HCT116 (cell line): Measurements from ENCODE around the gene ACOT8. TPM values are rescaled to one million over a fixed set of nuclear protein-coding genes. Genes with fewer than 3 reads are reported as not detected.

Experiments
- ATAC-seq: fragments of 200-7000 bp; cut with Tn5 transposase; 2 replicates; pipeline ENCODE4 v1.9.1; 2020; ENCODE audit warnings: mild to moderate bottlenecking, moderate library complexity
- BruUV-seq: library from RNA; stranded (reverse); fragments of 400-500 nt; replicated peaks from 2 replicates; lab custom pipeline; 2021; lab: Mats Ljungman, UMichigan
- CTCF ChIA-PET: fragments of 300-600 bp; sonication (Branson Sonifier 250); formaldehyde crosslinking; loops from one replicate; lab custom pipeline; 2021; ENCODE audit warnings: antibody characterized with exemption; lab: Charles Lee
- POLR2A ChIA-PET: fragments of 300-600, 350-600 bp; sonication (Branson Sonifier 250); formaldehyde crosslinking; loops from one replicate; lab custom pipeline; 2021; ENCODE audit warnings: antibody characterized with exemption; lab: Charles Lee
- RAD21 ChIA-PET, 2 experiments: fragments of 300-600 bp; sonication (Branson Sonifier 250); formaldehyde crosslinking; loops; one replicate each; lab custom pipeline; 2023; ENCODE audit warnings: low total read pairs in 2 of 2; ENCODE audit not compliant: uncharacterized antibody in 2 of 2, unreplicated experiment in 2 of 2, low non-redundant PET in 1 of 2; lab: Charles Lee
- DNase-seq: peaks from one replicate; pipeline ENCODE4 v3.0.0-alpha.2; 2010; ENCODE audit warnings: low read depth, low spot score
- H2AFZ ChIP-seq: fragments of 200-600 bp; shearing (Covaris generic), sonication (generic); 2 replicates; pipeline ENCODE4 v1.6.1; 2017; ENCODE audit warnings: low read depth, mixed run types, mixed read lengths, antibody characterized with exemption, low read length; ENCODE audit not compliant: poor library complexity, severe bottlenecking
- H3K27ac ChIP-seq: 2 replicates; pipeline ENCODE4 v1.5.1; 2012; ENCODE audit warnings: low read depth, low read length
- H3K27me3 ChIP-seq: fragments of 200-600 bp; sonication (generic); 2 replicates; pipeline ENCODE4 v1.6.1; 2016; ENCODE audit warnings: mixed run types, low read length, mixed read lengths; ENCODE audit not compliant: insufficient read depth
- H3K36me3 ChIP-seq, 2 experiments: fragments of 200-500 bp in 1 of 2; fragments of 200-600 bp in 1 of 2; sonication (Bioruptor generic) in 1 of 2; sonication (generic) in 1 of 2; 2 replicates each; pipeline versions ENCODE4 v1.5.1 to v1.6.1; 2014 to 2016; ENCODE audit warnings: low read length in 2 of 2, inconsistent platforms in 1 of 2, mixed read lengths in 1 of 2, mixed run types in 1 of 2; ENCODE audit not compliant: insufficient read depth in 2 of 2, control insufficient read depth in 1 of 2
- H3K4me1 ChIP-seq, 2 experiments: fragments of 200-600 bp in 1 of 2; sonication (generic) in 1 of 2; 2 replicates each; pipeline versions ENCODE4 v1.5.1 to v1.6.1; 2012 to 2017; ENCODE audit warnings: low read length in 2 of 2, inconsistent platforms in 1 of 2, mild to moderate bottlenecking in 1 of 2, mixed read lengths in 1 of 2, mixed run types in 1 of 2, moderate library complexity in 1 of 2; ENCODE audit not compliant: insufficient read depth in 2 of 2, control insufficient read depth in 1 of 2
- H3K4me2 ChIP-seq: fragments of 200-600 bp; sonication (generic); 2 replicates; pipeline ENCODE4 v1.6.1; 2017; ENCODE audit warnings: mixed run types, low read length, mixed read lengths
- H3K4me3 ChIP-seq, 2 experiments: fragments of 200-600 bp in 1 of 2; sonication (generic) in 1 of 2; replicated peaks in 1 of 2; 2 replicates each; pipeline ENCODE4 v1.5.1; 2011 to 2016; ENCODE audit warnings: low read length in 2 of 2, control low read depth in 1 of 2, low read depth in 1 of 2, mild to moderate bottlenecking in 1 of 2, mixed read lengths in 1 of 2, mixed run types in 1 of 2
- H3K79me2 ChIP-seq: fragments of 200-600 bp; sonication (generic); 2 replicates; pipeline ENCODE4 v1.6.1; 2017; ENCODE audit warnings: mild to moderate bottlenecking, mixed run types, low read length, moderate library complexity, mixed read lengths; ENCODE audit not compliant: insufficient read depth
- H3K9ac ChIP-seq: fragments of 200-600 bp; sonication (generic); 2 replicates; pipeline ENCODE4 v1.6.1; 2016; ENCODE audit warnings: low read length, mixed read lengths
- H3K9me2 ChIP-seq: fragments of 200-600 bp; sonication (generic), shearing (Covaris generic); 2 replicates; pipeline ENCODE4 v1.6.1; 2017; ENCODE audit warnings: mixed run types, mild to moderate bottlenecking, moderate library complexity; ENCODE audit not compliant: insufficient read depth
- H3K9me3 ChIP-seq, 2 experiments: fragments of 200-500 bp in 1 of 2; fragments of 200-600 bp in 1 of 2; sonication (Bioruptor generic) in 1 of 2; sonication (generic) in 1 of 2; 2 replicates each; pipeline ENCODE4 v1.6.1; 2014 to 2017; ENCODE audit warnings: low read length in 2 of 2, mixed read lengths in 2 of 2, inconsistent platforms in 1 of 2, low read depth in 1 of 2, mild to moderate bottlenecking in 1 of 2, mixed run types in 1 of 2, moderate library complexity in 1 of 2; ENCODE audit not compliant: control insufficient read depth in 1 of 2, insufficient read depth in 1 of 2
- H4K20me1 ChIP-seq: fragments of 200-600 bp; sonication (generic), shearing (Covaris generic); 2 replicates; pipeline ENCODE4 v1.6.1; 2017; ENCODE audit warnings: mixed run types, mild to moderate bottlenecking, moderate library complexity; ENCODE audit not compliant: insufficient read depth
- ATF3 ChIP-seq: IDR thresholded peaks from 2 replicates; pipeline ENCODE4 v1.6.1; 2012
- CBX3 ChIP-seq: IDR thresholded peaks from 2 replicates; pipeline ENCODE4 v1.6.1; 2012; ENCODE audit warnings: low read depth
- CEBPB ChIP-seq: IDR thresholded peaks from 2 replicates; pipeline ENCODE4 v1.6.1; 2012; ENCODE audit warnings: low read depth
- CTCF ChIP-seq, 3 experiments: fragments of 200-600 bp in 1 of 3; sonication (generic) in 1 of 3; IDR thresholded peaks in 2 of 3; conservative IDR thresholded peaks in 1 of 3; 2 replicates each; pipeline ENCODE4 v1.5.1; 2012 to 2017; ENCODE audit warnings: low read depth in 2 of 3, low read length in 2 of 3, antibody characterized with exemption in 1 of 3, borderline replicate concordance in 1 of 3, control low read depth in 1 of 3, mild to moderate bottlenecking in 1 of 3, mixed read lengths in 1 of 3, mixed run types in 1 of 3, moderate library complexity in 1 of 3; ENCODE audit not compliant: insufficient read depth in 1 of 3
- EGR1 ChIP-seq: IDR thresholded peaks from 2 replicates; pipeline ENCODE4 v1.6.1; 2012; ENCODE audit warnings: low read depth
- JUND ChIP-seq: IDR thresholded peaks from 2 replicates; pipeline ENCODE4 v1.6.1; 2012
- MAX ChIP-seq: IDR thresholded peaks from 2 replicates; pipeline ENCODE4 v1.6.1; 2012
- POLR2AphosphoS5 ChIP-seq: IDR thresholded peaks from 2 replicates; pipeline ENCODE4 v1.6.1; 2011; ENCODE audit warnings: mild to moderate bottlenecking, low read depth, low read length, moderate library complexity
- RAD21 ChIP-seq: IDR thresholded peaks from 2 replicates; pipeline ENCODE4 v1.6.1; 2012; ENCODE audit warnings: low read depth, mild to moderate bottlenecking
- REST ChIP-seq: IDR thresholded peaks from 2 replicates; pipeline ENCODE4 v1.6.1; 2012; ENCODE audit warnings: low read depth
- YY1 ChIP-seq: IDR thresholded peaks from 2 replicates; pipeline ENCODE4 v1.6.1; 2011; ENCODE audit warnings: low read length, low read depth, moderate library complexity, mild to moderate bottlenecking; ENCODE audit not compliant: insufficient replicate concordance; ENCODE audit errors: extremely low read depth
- ZBTB33 ChIP-seq: IDR thresholded peaks from 2 replicates; pipeline ENCODE4 v1.6.1; 2011; ENCODE audit warnings: mild to moderate bottlenecking, low read length, moderate library complexity; ENCODE audit not compliant: insufficient replicate concordance; ENCODE audit errors: extremely low read depth
- ZFX ChIP-seq: fragments of 450-650 bp; IDR thresholded peaks from 2 replicates; pipeline ENCODE4 v1.6.1; 2017
- ZNF274 ChIP-seq: fragments of 200-500 bp; sonication (Bioruptor generic); IDR thresholded peaks from 2 replicates; pipeline ENCODE4 v1.6.1; 2014; ENCODE audit warnings: mild to moderate bottlenecking, low read depth, low read length, inconsistent platforms
- intact Hi-C: fragments of 100-400 bp; cut with micrococcal nuclease; formaldehyde crosslinking; loops from 2 replicates; pipeline ENCODE4 v1.10.0; 2022
- total RNA-seq: library from RNA; stranded (reverse); gene quantifications from one replicate; pipeline ENCODE4 v1.2.1, GENCODE V29; 2021; ENCODE audit not compliant: unreplicated experiment

The ACOT8 gene
- total RNA-seq, 1 experiment from 2014 or later: 12.2 TPM

- TF ChIP-seq REST (no peak), CBX3 (no peak), CEBPB (no peak)
Observed at GRCh38 chr20:45850926-45851325, 6.3 kb downstream of the ACOT8 start (continued).

- TF ChIP-seq CBX3: no peak
- TF ChIP-seq CEBPB: no peak
- no peak for TF ChIP-seq EGR1
- TF ChIP-seq JUND: no peak
- TF ChIP-seq MAX: no peak
- TF ChIP-seq ZBTB33: no peak
- TF ChIP-seq ZNF274: no peak
- no peak for TF ChIP-seq POLR2AphosphoS5
- no peak for TF ChIP-seq ATF3
- TF ChIP-seq CTCF (IDR thresholded peaks at IDR 0.05 in 2 of 3, conservative IDR thresholded peaks at IDR 0.05 in 1 of 3; ENCODE audit: borderline replicate concordance in 1 of 3, insufficient read depth in 1 of 3, low read depth in 2 of 3, low read length in 2 of 3): no peak
- no peak for TF ChIP-seq ZFX
- TF ChIP-seq RAD21: no peak
- TF ChIP-seq YY1: no peak
- H2AFZ ChIP-seq: no peak overlapping the region
- H3K9me3 ChIP-seq: no peaks in the 10 kb centered on the region
- no TSS peak for BruUV-seq
- H3K4me2 ChIP-seq: no peak overlapping the region
- no peak for DNase-seq
- H3K4me3 ChIP-seq: no peak overlapping the region
- CTCF ChIA-PET: no interaction called here
- H3K27ac ChIP-seq: no peak overlapping the region
- intact Hi-C loops: no loop called here
- POLR2A ChIA-PET: no interaction called here
- H3K79me2 ChIP-seq: no peaks in the 10 kb centered on the region
- no peaks in the 10 kb centered on the region for H3K4me1 ChIP-seq
- H3K36me3 ChIP-seq: peaks cover 0 to 2% of the 10 kb centered on the region in 2 experiments; a peak in 2 of 4 replicates
- RAD21 ChIA-PET: no interaction called here
- H4K20me1 ChIP-seq: no peaks in the 10 kb centered on the region
- ATAC-seq: no peak
- H3K9ac ChIP-seq: no peak overlapping the region
- no peaks in the 10 kb centered on the region for H3K9me2 ChIP-seq
- H3K27me3 ChIP-seq: no peaks in the 10 kb centered on the region
Observed at GRCh38 chr20:45850238-45850637, 7.0 kb downstream of the ACOT8 start.
